ENCODE measurements around the gene SNW1. TPM values are rescaled to one million over a fixed set of nuclear protein-coding genes. Genes with fewer than 3 reads are reported as not detected.

SNW1 gene
- total RNA-seq, 2 donors from 2014 or later: 23.1 to 40.9 TPM

DNA sequence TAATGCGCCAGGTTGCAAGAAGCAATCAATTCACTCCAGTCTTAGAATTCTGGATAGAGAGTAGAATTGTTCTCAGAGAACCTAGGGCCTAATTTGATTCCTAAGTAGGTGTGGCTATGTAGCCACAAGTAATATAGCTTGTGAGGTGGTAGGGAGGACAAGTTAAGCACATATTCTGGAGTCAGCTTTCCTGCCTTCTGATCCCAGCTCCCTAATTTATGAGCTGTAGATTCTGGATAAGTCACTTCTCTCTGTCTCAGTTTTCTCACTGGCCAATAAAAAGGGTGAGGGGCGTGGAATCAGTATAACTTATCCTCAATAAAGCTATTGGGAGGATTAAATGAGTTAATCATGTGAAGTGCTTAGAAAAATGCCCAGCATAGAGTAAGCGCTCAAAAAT, 3.0 kb upstream of the SNW1 start:
- WGBS, 2 donors: 84 to 85% methylated on average over 3 of the region's 3 CpGs
- intact Hi-C loops (cut with DNase I): no loop called here
- H3K27me3 ChIP-seq: no peaks in the 10 kb centered on the region
- H3K4me3 ChIP-seq: no peak overlapping the region
- DNase-seq (no peak), ATAC-seq (no peak)
- H3K36me3 ChIP-seq (replicated peaks in 1 of 2; ENCODE audit: insufficient read depth in 1 of 2, low read depth in 2 of 2): no peaks in the 10 kb centered on the region
- TF ChIP-seq POLR2A (IDR thresholded peaks at IDR 0.05): no peak
- TF ChIP-seq, protein P1, sequence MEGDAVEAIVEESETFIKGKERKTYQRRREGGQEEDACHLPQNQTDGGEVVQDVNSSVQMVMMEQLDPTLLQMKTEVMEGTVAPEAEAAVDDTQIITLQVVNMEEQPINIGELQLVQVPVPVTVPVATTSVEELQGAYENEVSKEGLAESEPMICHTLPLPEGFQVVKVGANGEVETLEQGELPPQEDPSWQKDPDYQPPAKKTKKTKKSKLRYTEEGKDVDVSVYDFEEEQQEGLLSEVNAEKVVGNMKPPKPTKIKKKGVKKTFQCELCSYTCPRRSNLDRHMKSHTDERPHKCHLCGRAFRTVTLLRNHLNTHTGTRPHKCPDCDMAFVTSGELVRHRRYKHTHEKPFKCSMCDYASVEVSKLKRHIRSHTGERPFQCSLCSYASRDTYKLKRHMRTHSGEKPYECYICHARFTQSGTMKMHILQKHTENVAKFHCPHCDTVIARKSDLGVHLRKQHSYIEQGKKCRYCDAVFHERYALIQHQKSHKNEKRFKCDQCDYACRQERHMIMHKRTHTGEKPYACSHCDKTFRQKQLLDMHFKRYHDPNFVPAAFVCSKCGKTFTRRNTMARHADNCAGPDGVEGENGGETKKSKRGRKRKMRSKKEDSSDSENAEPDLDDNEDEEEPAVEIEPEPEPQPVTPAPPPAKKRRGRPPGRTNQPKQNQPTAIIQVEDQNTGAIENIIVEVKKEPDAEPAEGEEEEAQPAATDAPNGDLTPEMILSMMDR (IDR thresholded peaks at IDR 0.05): no peak
- H3K4me1 ChIP-seq: peaks cover 12% of the 10 kb centered on the region
- H3K27ac ChIP-seq: no peak overlapping the region
- no peaks in the 10 kb centered on the region for H3K9me3 ChIP-seq

DNA sequence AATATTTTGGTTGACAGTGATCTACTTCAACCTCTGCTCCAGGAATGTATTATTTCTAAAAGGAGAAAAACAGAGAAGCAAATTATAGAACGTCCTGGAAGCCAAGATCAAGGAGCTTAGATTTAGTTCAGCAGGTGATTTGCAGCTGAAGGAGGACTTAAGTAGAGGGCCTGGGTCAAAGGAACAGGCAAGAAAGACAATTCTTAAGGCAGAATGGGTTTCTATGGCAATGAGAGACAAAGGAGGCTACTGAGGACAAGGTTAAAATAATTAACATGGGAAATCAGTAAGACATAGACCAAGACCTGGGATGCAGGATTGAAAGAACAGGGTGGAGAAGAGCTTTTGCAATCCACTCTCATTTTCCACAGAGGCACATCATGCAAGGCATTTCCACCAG, 2.4 kb upstream of the SNW1 start:
- no peak overlapping the region for H3K4me3 ChIP-seq
- no peak overlapping the region for H3K27ac ChIP-seq
- WGBS, 2 donors: 52 to 54% methylated on average over 1 of the region's 1 CpG
- TF ChIP-seq, protein P1 (IDR thresholded peaks at IDR 0.05): no peak
- TF ChIP-seq POLR2A (IDR thresholded peaks at IDR 0.05): no peak
- intact Hi-C loops (cut with DNase I): no loop called here
- H3K9me3 ChIP-seq: no peaks in the 10 kb centered on the region
- DNase-seq: no peak
- H3K4me1 ChIP-seq: peaks cover 19% of the 10 kb centered on the region
- ATAC-seq: no peak
- no peaks in the 10 kb centered on the region for H3K36me3 ChIP-seq (replicated peaks in 1 of 2; ENCODE audit: insufficient read depth in 1 of 2, low read depth in 2 of 2)
- no peaks in the 10 kb centered on the region for H3K27me3 ChIP-seq

DNA sequence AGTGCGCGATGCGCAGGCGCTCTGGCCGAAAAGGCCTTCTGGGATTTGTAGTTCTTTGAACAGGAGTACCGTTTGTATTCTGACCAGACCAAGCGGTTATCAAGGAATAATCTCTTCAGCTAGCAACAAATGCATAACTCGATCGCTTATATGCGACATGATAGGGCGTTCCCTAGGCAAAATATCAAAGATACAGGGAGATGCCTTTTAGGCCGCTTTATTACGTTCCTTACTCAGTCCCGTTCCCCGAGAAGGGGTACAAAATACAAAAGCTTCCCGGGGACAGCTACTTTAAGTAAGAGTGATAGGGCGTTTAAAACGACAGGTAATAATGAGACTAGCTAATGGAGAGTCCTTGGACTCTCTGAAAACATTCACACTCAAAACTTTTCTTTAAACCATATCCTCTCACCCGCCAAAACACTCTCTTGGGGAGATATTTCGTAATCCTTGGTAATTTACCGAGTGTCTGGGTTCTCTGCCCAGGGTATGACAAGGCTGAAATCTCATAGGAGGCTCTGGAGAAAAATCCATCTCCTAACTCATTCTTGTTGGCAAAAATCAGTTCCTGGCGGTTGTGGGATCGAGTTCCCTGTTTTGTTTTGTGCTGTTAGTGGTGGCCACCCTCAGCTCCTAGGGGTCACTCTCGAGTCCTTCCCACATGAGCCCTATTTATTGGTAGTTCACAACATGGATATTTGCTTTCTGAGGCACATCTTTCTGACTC, 412 bp upstream of the SNW1 start:
- peak; percentile 19 to 46 (median 31) for DNase-seq
- peak overlapping the region; percentile 71 to 95 for H3K4me3 ChIP-seq
- H3K36me3 ChIP-seq (replicated peaks in 1 of 2; ENCODE audit: insufficient read depth in 1 of 2, low read depth in 2 of 2): no peaks in the 10 kb centered on the region
- no peaks in the 10 kb centered on the region for H3K27me3 ChIP-seq
- peak; percentile 98 for ATAC-seq
- no peaks in the 10 kb centered on the region for H3K9me3 ChIP-seq
- intact Hi-C loops (cut with DNase I): no loop called here
- peak overlapping the region; percentile 77 to 90 (median 82) for H3K27ac ChIP-seq
- TF ChIP-seq, protein P1 (IDR thresholded peaks at IDR 0.05): peak in 1 of 7 experiments; percentile 10
- no peak for TF ChIP-seq POLR2A (IDR thresholded peaks at IDR 0.05)
- H3K4me1 ChIP-seq: peaks cover 22% of the 10 kb centered on the region
- 1 to 3% methylated on average over 19 to 24 of the region's 24 CpGs for WGBS, 2 donors

DNA sequence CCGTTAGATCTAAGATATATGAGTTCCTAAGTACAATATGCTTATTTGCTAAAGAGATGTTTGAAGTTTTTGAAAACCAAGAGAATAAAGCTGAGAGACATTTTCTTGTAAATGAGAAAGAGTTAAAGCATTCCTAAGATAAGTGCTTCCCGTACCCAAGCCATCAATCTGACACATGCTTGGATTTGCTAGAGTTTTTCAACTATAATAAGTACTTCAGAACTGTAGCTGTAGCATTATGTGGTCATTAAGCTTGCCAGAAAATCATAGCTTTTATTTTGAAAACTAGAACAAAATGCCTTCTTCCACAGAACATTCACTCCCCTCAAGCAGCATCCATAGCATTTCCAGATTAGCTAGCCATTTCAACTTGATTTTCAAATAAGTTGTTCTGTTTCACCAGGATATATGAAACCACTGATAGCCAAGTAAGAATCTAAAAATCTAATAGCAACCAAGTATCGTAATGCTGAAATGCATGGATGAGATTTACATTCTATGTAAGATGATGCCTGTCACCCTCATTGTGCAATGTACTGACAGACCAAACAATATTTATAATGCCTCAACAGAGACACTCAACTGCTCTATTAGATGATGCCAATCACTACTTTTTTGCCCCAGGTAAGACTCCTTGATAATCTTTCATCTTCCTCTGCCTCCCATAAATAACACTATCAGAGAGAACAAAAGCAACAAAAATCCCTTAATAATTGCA, 8.0 kb downstream of the SNW1 start:
- Histone ChIP-seq H3K36me3 (replicated peaks in 1 of 2; ENCODE audit: insufficient read depth in 1 of 2, low read depth in 2 of 2) (peaks cover 8 to 28% of the 10 kb centered on the region in 2 donors), H3K4me1 (no peaks in the 10 kb centered on the region), H3K4me3 (no peak overlapping the region), H3K27ac (no peak overlapping the region), H3K27me3 (no peaks in the 10 kb centered on the region), H3K9me3 (no peaks in the 10 kb centered on the region)
- no peak for TF ChIP-seq POLR2A (IDR thresholded peaks at IDR 0.05)
- TF ChIP-seq, protein P1 (IDR thresholded peaks at IDR 0.05): no peak
- WGBS, 2 donors: 67% methylated on average over 3 of the region's 3 CpGs
- no peak for ATAC-seq
- intact Hi-C loops (cut with DNase I): no loop called here
- DNase-seq: no peak
